GM23338 (cell line): ENCODE data around the gene TRHDE. TPM values are rescaled to one million over a fixed set of nuclear protein-coding genes. Genes with fewer than 3 reads are reported as not detected.

Source experiments
- ATAC-seq: fragments of 200-7000 bp; cut with Tn5 transposase; 3 replicates; pipeline ENCODE4 v1.9.1; 2020
- DNase-seq: peaks from one replicate; pipeline ENCODE4 v3.0.0-alpha.2; 2015; ENCODE audit warnings: low spot score
- H2AFZ ChIP-seq: fragments of 200-600 bp; sonication (generic); 2 replicates; pipeline ENCODE4 v1.8.0; 2016; ENCODE audit warnings: antibody characterized with exemption, mild to moderate bottlenecking, moderate library complexity
- H3F3A ChIP-seq: fragments of 200-600 bp; sonication (generic); replicated peaks from 2 replicates; pipeline ENCODE4 v1.8.0; 2017; ENCODE audit warnings: antibody characterized with exemption, mixed run types, low read depth
- H3K27ac ChIP-seq: fragments of 200-600 bp; sonication (generic); 2 replicates; pipeline ENCODE4 v1.6.1; 2016; ENCODE audit warnings: low read depth
- H3K27me3 ChIP-seq: fragments of 200-600 bp; sonication (generic); 2 replicates; pipeline ENCODE4 v1.8.0; 2016; ENCODE audit warnings: mild to moderate bottlenecking, mixed run types, moderate library complexity; ENCODE audit not compliant: insufficient read depth
- H3K36me3 ChIP-seq: fragments of 200-600 bp; sonication (generic); 2 replicates; pipeline ENCODE4 v1.8.0; 2016; ENCODE audit warnings: mild to moderate bottlenecking; ENCODE audit not compliant: insufficient read depth
- H3K4me1 ChIP-seq: fragments of 200-600 bp; sonication (generic); 2 replicates; pipeline ENCODE4 v1.8.0; 2016; ENCODE audit warnings: mild to moderate bottlenecking, moderate library complexity; ENCODE audit not compliant: insufficient read depth
- H3K4me2 ChIP-seq: fragments of 200-600 bp; sonication (generic); 2 replicates; pipeline ENCODE4 v1.7.1; 2017; ENCODE audit warnings: mixed run types
- H3K4me3 ChIP-seq: fragments of 200-600 bp; sonication (generic); 2 replicates; pipeline ENCODE4 v1.6.1; 2016; ENCODE audit warnings: mixed run types
- H3K79me2 ChIP-seq: fragments of 200-600 bp; sonication (generic); replicated peaks from 2 replicates; pipeline ENCODE4 v1.8.0; 2017; ENCODE audit warnings: mild to moderate bottlenecking; ENCODE audit not compliant: insufficient read depth
- H3K9me2 ChIP-seq: fragments of 200-600 bp; sonication (generic); 2 replicates; pipeline ENCODE4 v1.8.0; 2017; ENCODE audit not compliant: insufficient read depth
- H4K20me1 ChIP-seq: fragments of 200-600 bp; sonication (generic); replicated peaks from 2 replicates; pipeline ENCODE4 v1.8.0; 2017; ENCODE audit warnings: mild to moderate bottlenecking; ENCODE audit not compliant: insufficient read depth
- H3K27ac Mint-ChIP-seq: 2 replicates; pipeline ENCODE4 v1.8.0; 2020; ENCODE audit warnings: inconsistent platforms, mild to moderate bottlenecking, moderate library complexity, mixed read lengths
- H3K27me3 Mint-ChIP-seq: 3 replicates; pipeline ENCODE4 v1.8.0; 2022; ENCODE audit warnings: low read depth, mild to moderate bottlenecking, moderate library complexity, mixed read lengths, inconsistent platforms; ENCODE audit not compliant: insufficient read depth, poor library complexity
- H3K36me3 Mint-ChIP-seq: 3 replicates; pipeline ENCODE4 v1.8.0; 2021; ENCODE audit warnings: low read depth, mild to moderate bottlenecking, inconsistent platforms, moderate library complexity, mixed read lengths
- H3K4me1 Mint-ChIP-seq: 3 replicates; pipeline ENCODE4 v1.8.0; 2020; ENCODE audit warnings: mild to moderate bottlenecking, inconsistent platforms, mixed read lengths
- H3K4me3 Mint-ChIP-seq: 3 replicates; pipeline ENCODE4 v1.8.0; 2021; ENCODE audit warnings: moderate library complexity, mild to moderate bottlenecking, inconsistent platforms, mixed read lengths
- H3K9me3 Mint-ChIP-seq: 3 replicates; pipeline ENCODE4 v1.8.0; 2020; ENCODE audit warnings: moderate library complexity, mild to moderate bottlenecking, inconsistent platforms, mixed read lengths
- CREB1 ChIP-seq: fragments of 250-450 bp; sonication (Bioruptor Pico); IDR thresholded peaks from 2 replicates; pipeline ENCODE4 v1.5.0; 2020; ENCODE audit warnings: low read depth, mild to moderate bottlenecking, moderate library complexity
- EZH2 ChIP-seq: fragments of 200-600 bp; sonication (generic); IDR thresholded peaks from one replicate; pipeline ENCODE4 v1.8.0; 2017; ENCODE audit warnings: antibody characterized with exemption, mild to moderate bottlenecking, low read depth; ENCODE audit not compliant: unreplicated experiment
- EZH2phosphoT487 ChIP-seq: fragments of 200-600 bp; sonication (generic); IDR thresholded peaks from one replicate; pipeline ENCODE4 v1.8.1; 2018; ENCODE audit warnings: antibody characterized with exemption; ENCODE audit not compliant: unreplicated experiment
- polyA plus RNA-seq: library from polyadenylated mRNA; unstranded; fragments of >200 nt; fragmentation: Nextera tagmentation; extraction: Ambion mirVana; gene quantifications from 2 replicates; pipeline ENCODE4 v1.2.1, GENCODE V29; 2016
- total RNA-seq: library from RNA; depleted of rRNA; stranded (reverse); fragments of >200 nt; shearing (Covaris generic); gene quantifications from 2 replicates; pipeline ENCODE4 v1.2.3, GENCODE V29; 2014
- TF ChIP-seq, protein P1 (sequence below): fragments of 250-450 bp; sonication (Bioruptor Pico); IDR thresholded peaks from 2 replicates; pipeline ENCODE4 v1.5.0; 2020; ENCODE audit warnings: mild to moderate bottlenecking, moderate library complexity
- TF ChIP-seq, protein P2 (sequence below), 2 experiments: fragments of 200-600 bp in 1 of 2; sonication (generic) in 1 of 2; conservative IDR thresholded peaks; 2 replicates each; pipeline versions ENCODE4 v1.5.1 to v1.6.1; 2016 to 2017; ENCODE audit warnings: antibody characterized with exemption in 2 of 2, low read depth in 2 of 2, mild to moderate bottlenecking in 2 of 2, moderate library complexity in 1 of 2
- TF ChIP-seq, protein P3 (sequence below): IDR thresholded peaks from 2 replicates; pipeline ENCODE4 v1.6.1; 2016; ENCODE audit warnings: antibody characterized with exemption

Gene TRHDE
- total and polyA plus RNA-seq, 2 experiments from 2014 or later: 1.3 to 7.7 TPM

DNA sequence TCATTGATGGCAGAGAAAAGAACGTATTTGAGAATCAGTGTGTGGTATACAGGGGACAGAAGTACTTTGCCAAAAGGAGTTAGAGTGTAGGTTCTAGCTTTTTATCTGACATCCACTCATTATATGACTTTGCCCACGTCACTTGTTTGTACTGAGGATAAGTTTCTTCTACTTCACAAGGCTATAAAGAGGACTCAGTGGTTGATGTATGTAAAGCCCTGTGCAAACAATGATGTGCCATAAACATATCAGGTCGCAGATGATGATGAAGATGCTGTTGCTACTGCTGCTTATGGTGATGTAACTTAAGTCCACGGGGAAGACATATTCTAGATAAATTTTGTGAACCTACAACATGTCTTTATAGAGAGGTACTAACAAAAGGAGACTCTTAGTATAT is 66.3 kb downstream of the TRHDE start (continued):
- TF ChIP-seq, protein P1, sequence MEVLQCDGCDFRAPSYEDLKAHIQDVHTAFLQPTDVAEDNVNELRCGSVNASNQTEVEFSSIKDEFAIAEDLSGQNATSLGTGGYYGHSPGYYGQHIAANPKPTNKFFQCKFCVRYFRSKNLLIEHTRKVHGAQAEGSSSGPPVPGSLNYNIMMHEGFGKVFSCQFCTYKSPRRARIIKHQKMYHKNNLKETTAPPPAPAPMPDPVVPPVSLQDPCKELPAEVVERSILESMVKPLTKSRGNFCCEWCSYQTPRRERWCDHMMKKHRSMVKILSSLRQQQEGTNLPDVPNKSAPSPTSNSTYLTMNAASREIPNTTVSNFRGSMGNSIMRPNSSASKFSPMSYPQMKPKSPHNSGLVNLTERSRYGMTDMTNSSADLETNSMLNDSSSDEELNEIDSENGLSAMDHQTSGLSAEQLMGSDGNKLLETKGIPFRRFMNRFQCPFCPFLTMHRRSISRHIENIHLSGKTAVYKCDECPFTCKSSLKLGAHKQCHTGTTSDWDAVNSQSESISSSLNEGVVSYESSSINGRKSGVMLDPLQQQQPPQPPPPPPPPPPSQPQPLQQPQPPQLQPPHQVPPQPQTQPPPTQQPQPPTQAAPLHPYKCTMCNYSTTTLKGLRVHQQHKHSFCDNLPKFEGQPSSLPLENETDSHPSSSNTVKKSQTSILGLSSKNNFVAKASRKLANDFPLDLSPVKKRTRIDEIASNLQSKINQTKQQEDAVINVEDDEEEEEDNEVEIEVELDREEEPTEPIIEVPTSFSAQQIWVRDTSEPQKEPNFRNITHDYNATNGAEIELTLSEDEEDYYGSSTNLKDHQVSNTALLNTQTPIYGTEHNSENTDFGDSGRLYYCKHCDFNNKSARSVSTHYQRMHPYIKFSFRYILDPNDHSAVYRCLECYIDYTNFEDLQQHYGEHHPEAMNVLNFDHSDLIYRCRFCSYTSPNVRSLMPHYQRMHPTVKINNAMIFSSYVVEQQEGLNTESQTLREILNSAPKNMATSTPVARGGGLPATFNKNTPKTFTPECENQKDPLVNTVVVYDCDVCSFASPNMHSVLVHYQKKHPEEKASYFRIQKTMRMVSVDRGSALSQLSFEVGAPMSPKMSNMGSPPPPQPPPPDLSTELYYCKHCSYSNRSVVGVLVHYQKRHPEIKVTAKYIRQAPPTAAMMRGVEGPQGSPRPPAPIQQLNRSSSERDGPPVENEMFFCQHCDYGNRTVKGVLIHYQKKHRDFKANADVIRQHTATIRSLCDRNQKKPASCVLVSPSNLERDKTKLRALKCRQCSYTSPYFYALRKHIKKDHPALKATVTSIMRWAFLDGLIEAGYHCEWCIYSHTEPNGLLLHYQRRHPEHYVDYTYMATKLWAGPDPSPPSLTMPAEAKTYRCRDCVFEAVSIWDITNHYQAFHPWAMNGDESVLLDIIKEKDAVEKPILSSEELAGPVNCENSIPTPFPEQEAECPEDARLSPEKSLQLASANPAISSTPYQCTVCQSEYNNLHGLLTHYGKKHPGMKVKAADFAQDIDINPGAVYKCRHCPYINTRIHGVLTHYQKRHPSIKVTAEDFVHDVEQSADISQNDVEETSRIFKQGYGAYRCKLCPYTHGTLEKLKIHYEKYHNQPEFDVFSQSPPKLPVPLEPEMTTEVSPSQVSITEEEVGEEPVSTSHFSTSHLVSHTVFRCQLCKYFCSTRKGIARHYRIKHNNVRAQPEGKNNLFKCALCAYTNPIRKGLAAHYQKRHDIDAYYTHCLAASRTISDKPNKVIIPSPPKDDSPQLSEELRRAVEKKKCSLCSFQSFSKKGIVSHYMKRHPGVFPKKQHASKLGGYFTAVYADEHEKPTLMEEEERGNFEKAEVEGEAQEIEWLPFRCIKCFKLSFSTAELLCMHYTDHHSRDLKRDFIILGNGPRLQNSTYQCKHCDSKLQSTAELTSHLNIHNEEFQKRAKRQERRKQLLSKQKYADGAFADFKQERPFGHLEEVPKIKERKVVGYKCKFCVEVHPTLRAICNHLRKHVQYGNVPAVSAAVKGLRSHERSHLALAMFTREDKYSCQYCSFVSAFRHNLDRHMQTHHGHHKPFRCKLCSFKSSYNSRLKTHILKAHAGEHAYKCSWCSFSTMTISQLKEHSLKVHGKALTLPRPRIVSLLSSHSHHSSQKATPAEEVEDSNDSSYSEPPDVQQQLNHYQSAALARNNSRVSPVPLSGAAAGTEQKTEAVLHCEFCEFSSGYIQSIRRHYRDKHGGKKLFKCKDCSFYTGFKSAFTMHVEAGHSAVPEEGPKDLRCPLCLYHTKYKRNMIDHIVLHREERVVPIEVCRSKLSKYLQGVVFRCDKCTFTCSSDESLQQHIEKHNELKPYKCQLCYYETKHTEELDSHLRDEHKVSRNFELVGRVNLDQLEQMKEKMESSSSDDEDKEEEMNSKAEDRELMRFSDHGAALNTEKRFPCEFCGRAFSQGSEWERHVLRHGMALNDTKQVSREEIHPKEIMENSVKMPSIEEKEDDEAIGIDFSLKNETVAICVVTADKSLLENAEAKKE (CRISPR knock-in tag): no peak
- TF ChIP-seq, protein P2, sequence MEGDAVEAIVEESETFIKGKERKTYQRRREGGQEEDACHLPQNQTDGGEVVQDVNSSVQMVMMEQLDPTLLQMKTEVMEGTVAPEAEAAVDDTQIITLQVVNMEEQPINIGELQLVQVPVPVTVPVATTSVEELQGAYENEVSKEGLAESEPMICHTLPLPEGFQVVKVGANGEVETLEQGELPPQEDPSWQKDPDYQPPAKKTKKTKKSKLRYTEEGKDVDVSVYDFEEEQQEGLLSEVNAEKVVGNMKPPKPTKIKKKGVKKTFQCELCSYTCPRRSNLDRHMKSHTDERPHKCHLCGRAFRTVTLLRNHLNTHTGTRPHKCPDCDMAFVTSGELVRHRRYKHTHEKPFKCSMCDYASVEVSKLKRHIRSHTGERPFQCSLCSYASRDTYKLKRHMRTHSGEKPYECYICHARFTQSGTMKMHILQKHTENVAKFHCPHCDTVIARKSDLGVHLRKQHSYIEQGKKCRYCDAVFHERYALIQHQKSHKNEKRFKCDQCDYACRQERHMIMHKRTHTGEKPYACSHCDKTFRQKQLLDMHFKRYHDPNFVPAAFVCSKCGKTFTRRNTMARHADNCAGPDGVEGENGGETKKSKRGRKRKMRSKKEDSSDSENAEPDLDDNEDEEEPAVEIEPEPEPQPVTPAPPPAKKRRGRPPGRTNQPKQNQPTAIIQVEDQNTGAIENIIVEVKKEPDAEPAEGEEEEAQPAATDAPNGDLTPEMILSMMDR (conservative IDR thresholded peaks at IDR 0.05; ENCODE audit: low read depth in 2 of 2): no peak
- no peak for TF ChIP-seq EZH2
- TF ChIP-seq CREB1: no peak
- TF ChIP-seq, protein P3, sequence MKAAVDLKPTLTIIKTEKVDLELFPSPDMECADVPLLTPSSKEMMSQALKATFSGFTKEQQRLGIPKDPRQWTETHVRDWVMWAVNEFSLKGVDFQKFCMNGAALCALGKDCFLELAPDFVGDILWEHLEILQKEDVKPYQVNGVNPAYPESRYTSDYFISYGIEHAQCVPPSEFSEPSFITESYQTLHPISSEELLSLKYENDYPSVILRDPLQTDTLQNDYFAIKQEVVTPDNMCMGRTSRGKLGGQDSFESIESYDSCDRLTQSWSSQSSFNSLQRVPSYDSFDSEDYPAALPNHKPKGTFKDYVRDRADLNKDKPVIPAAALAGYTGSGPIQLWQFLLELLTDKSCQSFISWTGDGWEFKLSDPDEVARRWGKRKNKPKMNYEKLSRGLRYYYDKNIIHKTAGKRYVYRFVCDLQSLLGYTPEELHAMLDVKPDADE: no peak

DNA sequence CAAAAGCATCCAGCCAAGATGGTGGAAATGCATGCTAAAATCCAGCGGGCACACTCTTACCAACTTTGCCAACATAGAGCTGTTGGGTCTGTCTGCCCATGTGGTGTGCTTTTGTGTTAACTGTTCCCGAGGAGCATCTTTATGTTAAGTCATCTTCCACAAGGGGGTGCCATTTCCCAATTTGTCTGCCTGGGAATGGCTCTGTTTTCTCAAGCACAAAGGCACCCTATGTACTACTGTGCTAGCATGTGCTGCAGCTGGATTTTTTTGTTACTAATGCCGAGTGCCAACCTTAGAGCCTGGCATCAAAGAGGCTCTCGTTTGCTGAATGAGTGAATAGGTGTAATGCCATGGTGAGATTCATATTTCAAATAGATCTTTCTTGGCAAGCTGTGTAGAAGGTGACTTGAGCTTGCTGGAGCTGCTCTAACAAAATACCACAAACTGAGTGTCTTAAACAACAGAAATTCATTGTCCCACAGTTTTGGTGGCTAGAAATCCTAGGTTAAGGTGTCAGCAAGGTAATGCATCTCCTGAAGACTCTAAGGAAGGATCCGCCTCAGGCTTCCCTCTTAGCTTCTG is 74.3 kb downstream of the TRHDE start:
- no peaks in the 10 kb centered on the region for H3K36me3 Mint-ChIP-seq

More for the DNA sequence above, 74.3 kb downstream of the TRHDE start:
- Mint-ChIP-seq H3K27me3 (no peaks in the 10 kb centered on the region), H3K27ac (no peak overlapping the region), H3K9me3 (no peaks in the 10 kb centered on the region), H3K4me1 (peaks cover 12% of the 10 kb centered on the region), H3K4me3 (no peak overlapping the region)
- no peak overlapping the region for H3K27ac ChIP-seq
- H3K79me2 ChIP-seq: no peaks in the 10 kb centered on the region
- H3K4me1 ChIP-seq: peaks cover 8% of the 10 kb centered on the region; the same call in 1 of the 2 replicates
- H4K20me1 ChIP-seq: no peaks in the 10 kb centered on the region
- no peak for TF ChIP-seq EZH2phosphoT487
- TF ChIP-seq, protein P2 (conservative IDR thresholded peaks at IDR 0.05; ENCODE audit: low read depth in 2 of 2): peak; percentile 81 to 82
- H3K27me3 ChIP-seq: no peaks in the 10 kb centered on the region
- H3K4me3 ChIP-seq: no peak overlapping the region
- peak overlapping the region; percentile 75; the same call in 1 of the 2 replicates for H2AFZ ChIP-seq
- no peaks in the 10 kb centered on the region for H3K36me3 ChIP-seq
- no peak overlapping the region for H3K4me2 ChIP-seq
- no peaks in the 10 kb centered on the region for H3F3A ChIP-seq
- no peaks in the 10 kb centered on the region for H3K9me2 ChIP-seq
- ATAC-seq (peak; percentile 100), DNase-seq (peak; percentile 95)
